OCI-LY3 (cell line): ENCODE measurements around the gene KCNH2.

Source experiments
- EZH2phosphoT487 ChIP-seq: fragments of 200-600 bp; shearing (Covaris generic); IDR thresholded peaks from 2 replicates; pipeline ENCODE4 v1.6.1; 2018; ENCODE audit warnings: antibody characterized with exemption, mixed run types, low read depth
- TF ChIP-seq, protein P1 (sequence below): fragments of 200-600, 300-600 bp; sonication (generic); IDR thresholded peaks from 2 replicates; pipeline ENCODE4 v1.5.1; 2014; ENCODE audit warnings: antibody characterized with exemption, low read length, low read depth

DNA sequence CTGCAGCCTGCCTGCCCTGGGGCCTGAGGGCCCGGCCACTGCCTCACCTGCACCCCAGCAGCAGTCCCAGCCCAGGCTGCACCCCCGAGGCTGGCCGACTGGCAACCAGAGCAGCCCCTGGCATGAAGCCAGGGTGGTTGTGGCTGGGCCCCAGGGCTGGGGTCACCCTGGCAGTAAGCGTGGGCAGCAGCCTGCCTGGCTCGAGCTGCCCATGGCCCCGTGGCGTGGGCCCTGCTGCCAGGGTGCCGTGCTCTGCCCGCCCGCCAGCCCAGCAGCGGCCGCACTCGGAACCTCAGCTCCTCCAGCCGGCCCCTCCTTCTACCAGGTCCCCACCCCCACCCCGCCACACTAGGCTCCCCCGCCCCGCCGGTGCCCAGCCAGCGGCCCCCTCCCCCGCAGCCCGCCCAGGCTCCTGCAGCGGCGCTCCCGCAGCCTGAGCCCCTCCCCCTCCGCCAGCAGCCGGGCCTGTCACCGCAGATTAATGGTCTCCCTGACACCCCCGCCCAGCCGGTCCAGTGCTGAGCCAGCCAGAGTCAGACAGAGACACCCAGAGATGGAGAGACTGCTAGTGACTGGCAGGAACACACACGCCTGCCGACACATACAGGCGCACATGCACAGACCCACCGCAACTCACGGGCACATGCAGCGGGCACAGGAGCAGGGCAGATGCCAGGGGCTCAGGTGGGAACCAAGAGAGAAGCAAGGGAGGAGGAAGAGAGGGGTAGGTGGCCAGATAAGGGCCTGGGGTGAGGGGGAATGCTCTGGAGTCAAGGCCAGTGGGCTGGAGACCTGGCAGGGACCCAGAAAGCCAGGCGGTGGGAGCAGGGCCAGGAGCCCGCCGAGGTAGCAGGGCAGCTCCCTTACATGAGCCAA lies 22.4 kb downstream of the KCNH2 start:
- TF ChIP-seq, protein P1, sequence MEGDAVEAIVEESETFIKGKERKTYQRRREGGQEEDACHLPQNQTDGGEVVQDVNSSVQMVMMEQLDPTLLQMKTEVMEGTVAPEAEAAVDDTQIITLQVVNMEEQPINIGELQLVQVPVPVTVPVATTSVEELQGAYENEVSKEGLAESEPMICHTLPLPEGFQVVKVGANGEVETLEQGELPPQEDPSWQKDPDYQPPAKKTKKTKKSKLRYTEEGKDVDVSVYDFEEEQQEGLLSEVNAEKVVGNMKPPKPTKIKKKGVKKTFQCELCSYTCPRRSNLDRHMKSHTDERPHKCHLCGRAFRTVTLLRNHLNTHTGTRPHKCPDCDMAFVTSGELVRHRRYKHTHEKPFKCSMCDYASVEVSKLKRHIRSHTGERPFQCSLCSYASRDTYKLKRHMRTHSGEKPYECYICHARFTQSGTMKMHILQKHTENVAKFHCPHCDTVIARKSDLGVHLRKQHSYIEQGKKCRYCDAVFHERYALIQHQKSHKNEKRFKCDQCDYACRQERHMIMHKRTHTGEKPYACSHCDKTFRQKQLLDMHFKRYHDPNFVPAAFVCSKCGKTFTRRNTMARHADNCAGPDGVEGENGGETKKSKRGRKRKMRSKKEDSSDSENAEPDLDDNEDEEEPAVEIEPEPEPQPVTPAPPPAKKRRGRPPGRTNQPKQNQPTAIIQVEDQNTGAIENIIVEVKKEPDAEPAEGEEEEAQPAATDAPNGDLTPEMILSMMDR, result no peak
- no peak for TF ChIP-seq EZH2phosphoT487
